Spleen (tissue), 7 donors: ENCODE results near the gene CFP.

Experiments
- POLR2A ChIP-seq, 3 donors: fragments of 450-650 bp; IDR thresholded peaks; one replicate each; pipeline ENCODE4 v1.5.1; 2017; ENCODE audit warnings: antibody characterized with exemption in 3 of 3, mild to moderate bottlenecking in 1 of 3
- TF ChIP-seq, protein P1 (sequence below), 11 experiments: fragments of 200-600 bp in 7 of 11; fragments of 450-650 bp in 4 of 11; sonication (generic) in 4 of 11; IDR thresholded peaks in 8 of 11; conservative IDR thresholded peaks in 3 of 11; 1 replicate in 7 of 11; 2 replicates in 4 of 11; pipeline versions ENCODE4 v1.4.0 to v1.8.0; 2016 to 2021; ENCODE audit warnings: antibody characterized with exemption in 11 of 11, inconsistent platforms in 4 of 11, mild to moderate bottlenecking in 1 of 11
- donor health status: DM: no; HTN: no; CAD: no; lungs with moderate emphysema.
- donor health status: DM: no; HTN: no; CAD: no.
- donor health status: DM: no; HTN: no; CAD: no.

DNA sequence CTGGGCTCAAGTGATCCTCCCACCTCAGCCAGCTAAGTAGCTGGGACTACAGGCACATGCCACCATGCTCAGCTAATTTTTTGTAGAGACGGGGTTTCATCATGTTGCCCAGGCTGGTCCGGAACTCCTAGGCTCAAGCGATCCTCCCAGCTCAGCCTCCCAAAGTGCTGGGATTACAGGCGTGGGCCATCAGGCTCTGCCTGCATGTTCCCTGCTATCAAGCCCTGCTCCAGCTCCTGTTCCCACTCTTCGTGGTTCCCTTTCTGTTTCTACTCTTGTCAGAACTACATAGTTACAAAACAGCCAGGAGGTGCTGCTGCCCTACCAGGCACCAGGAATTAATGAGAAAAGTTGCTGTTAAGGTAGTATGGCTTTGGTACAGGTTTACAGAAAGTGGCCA is 38.7 kb downstream of the CFP start:
- TF ChIP-seq, protein P1, sequence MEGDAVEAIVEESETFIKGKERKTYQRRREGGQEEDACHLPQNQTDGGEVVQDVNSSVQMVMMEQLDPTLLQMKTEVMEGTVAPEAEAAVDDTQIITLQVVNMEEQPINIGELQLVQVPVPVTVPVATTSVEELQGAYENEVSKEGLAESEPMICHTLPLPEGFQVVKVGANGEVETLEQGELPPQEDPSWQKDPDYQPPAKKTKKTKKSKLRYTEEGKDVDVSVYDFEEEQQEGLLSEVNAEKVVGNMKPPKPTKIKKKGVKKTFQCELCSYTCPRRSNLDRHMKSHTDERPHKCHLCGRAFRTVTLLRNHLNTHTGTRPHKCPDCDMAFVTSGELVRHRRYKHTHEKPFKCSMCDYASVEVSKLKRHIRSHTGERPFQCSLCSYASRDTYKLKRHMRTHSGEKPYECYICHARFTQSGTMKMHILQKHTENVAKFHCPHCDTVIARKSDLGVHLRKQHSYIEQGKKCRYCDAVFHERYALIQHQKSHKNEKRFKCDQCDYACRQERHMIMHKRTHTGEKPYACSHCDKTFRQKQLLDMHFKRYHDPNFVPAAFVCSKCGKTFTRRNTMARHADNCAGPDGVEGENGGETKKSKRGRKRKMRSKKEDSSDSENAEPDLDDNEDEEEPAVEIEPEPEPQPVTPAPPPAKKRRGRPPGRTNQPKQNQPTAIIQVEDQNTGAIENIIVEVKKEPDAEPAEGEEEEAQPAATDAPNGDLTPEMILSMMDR (IDR thresholded peaks at IDR 0.05 in 8 of 11, conservative IDR thresholded peaks at IDR 0.05 in 3 of 11) = no peak
- no peak for TF ChIP-seq POLR2A (IDR thresholded peaks at IDR 0.05)
